SK-MEL-5 (cell line): ENCODE data around the gene CD109. TPM values are rescaled to one million over a fixed set of nuclear protein-coding genes. Genes with fewer than 3 reads are reported as not detected.
A peak's percentile ranks its signal among the peaks of the same experiment; 100 is the strongest.
"Not testable (repeated sequence)": the region's sequence is repeated elsewhere in the genome, so short reads cannot be mapped to it uniquely, and the experiment has no call there.

ENCODE experiments used
- DNase-seq: peaks from one replicate; pipeline ENCODE4 v3.0.0-alpha.2; 2016; ENCODE audit warnings: low read depth, low spot score
- in situ Hi-C: cut with HindIII; loops from 2 replicates; pipeline ENCODE4 v1.10.0; 2016; ENCODE audit warnings: low sequenced_read_pairs, high pct_unique_total_duplicates, low pct_unique_long_range_greater_than_20kb
- total RNA-seq: library from RNA; depleted of rRNA; stranded (reverse); fragments of >200 nt; shearing (Covaris generic); gene quantifications from 2 replicates; pipeline ENCODE4 v1.2.3, GENCODE V29; 2014

Gene CD109
- total RNA-seq, 1 experiment from 2014 or later: 53.1 TPM

- no peak for DNase-seq
- in situ Hi-C loops: no loop called here
These were observed 16.7 kb downstream of the CD109 start for GRCh38 chr6:73712535-73713173.

DNA sequence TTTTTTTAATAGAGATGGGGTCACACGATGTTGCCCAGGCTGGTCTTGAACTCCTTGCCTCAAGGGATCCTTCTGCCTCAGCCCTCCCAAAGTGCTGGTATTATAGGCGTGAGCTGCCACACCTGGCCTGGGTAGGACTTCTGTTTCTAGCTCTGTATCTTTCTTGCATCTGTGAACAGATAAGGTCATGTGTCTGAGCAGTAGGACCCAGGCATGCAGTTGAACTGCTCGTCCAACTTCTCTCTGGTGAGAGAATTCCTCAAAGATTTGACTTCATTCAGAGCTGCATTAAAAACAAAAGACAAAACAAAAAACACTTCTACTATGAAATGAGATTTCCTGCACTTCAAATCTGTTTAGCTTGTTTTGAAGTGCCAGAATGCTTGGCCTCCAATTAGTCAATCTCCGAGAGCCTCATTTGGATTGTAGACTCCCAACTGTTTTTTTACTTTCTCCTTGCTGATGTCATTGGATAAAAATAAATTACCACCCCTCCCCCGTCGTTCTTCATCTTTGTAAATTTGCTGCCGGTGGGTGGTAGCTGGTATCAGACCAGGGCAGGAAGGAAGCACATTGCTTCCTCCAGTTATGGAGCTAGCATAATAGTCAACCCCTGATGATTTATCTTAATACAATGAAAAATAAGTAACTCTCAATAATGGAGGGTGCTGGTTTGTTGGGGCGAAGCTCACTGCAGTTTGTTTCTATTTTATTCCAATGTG, 17.6 kb downstream of the CD109 start:
- DNase-seq: no peak
- in situ Hi-C loops: no loop called here

- in situ Hi-C loops, DNase-seq: not testable (repeated sequence)
These were observed 19.1 kb downstream of the CD109 start for GRCh38 chr6:73715111-73715508.

- in situ Hi-C loops: no loop called here
- DNase-seq: no peak
These were observed 23.0 kb downstream of the CD109 start for GRCh38 chr6:73719046-73719445.

DNA sequence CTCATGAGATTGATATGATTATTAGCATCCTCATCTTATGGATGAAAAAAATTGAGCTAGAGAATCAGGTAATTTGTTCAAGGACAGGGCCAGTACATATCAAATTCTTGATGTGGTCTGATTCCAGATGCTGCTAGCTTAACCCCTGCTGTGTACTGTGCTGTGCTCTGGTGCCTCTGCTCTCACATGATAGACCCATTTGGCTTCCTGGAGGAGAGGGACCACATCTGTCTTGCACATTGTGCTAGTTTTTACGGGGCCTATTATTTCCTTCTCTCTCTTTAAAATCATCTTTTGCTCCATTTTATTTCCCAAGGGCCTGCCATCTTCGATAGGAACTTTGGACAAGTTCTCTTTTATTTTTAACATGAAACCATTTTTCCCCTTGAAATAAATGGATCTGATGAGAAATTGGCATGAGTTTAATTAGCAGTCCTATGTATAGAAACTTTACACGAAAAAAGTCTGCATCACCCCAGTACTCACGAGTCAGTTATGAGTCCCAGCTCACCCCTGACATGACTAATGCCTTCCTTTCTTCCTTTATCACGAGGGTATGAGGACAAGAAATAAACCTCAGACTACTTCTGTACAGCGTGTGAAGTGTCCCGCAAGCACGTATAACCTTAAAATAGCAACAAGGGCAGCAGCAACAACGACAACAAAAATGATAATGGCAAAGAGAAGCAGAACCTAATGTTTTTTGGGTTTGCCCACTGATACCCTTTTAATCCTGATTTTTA, 26.5 kb downstream of the CD109 start:
- DNase-seq: peak; percentile 81
- in situ Hi-C loops: no loop called here

GRCh38 chr6:73723480-73723879, 27.5 kb downstream of the CD109 start:
- in situ Hi-C loops, DNase-seq: not testable (repeated sequence)

GRCh38 chr6:73724389-73724788, 28.4 kb downstream of the CD109 start:
- in situ Hi-C loops: no loop called here
- DNase-seq: no peak

GRCh38 chr6:73725192-73725591, 29.2 kb downstream of the CD109 start:
- peak; percentile 61 for DNase-seq

GRCh38 chr6:73727114-73727513, 31.1 kb downstream of the CD109 start:
- in situ Hi-C loops: no loop called here
- no peak for DNase-seq

More at GRCh38 chr6:73725192-73725591, 29.2 kb downstream of the CD109 start:
- in situ Hi-C loops: not testable (repeated sequence)

GRCh38 chr6:73728548-73729205, 32.7 kb downstream of the CD109 start:
- in situ Hi-C loops: no loop called here
- peak; percentile 62 for DNase-seq

GRCh38 chr6:73731285-73731684, 35.3 kb downstream of the CD109 start:
- no peak for DNase-seq
- in situ Hi-C loops: no loop called here

DNA sequence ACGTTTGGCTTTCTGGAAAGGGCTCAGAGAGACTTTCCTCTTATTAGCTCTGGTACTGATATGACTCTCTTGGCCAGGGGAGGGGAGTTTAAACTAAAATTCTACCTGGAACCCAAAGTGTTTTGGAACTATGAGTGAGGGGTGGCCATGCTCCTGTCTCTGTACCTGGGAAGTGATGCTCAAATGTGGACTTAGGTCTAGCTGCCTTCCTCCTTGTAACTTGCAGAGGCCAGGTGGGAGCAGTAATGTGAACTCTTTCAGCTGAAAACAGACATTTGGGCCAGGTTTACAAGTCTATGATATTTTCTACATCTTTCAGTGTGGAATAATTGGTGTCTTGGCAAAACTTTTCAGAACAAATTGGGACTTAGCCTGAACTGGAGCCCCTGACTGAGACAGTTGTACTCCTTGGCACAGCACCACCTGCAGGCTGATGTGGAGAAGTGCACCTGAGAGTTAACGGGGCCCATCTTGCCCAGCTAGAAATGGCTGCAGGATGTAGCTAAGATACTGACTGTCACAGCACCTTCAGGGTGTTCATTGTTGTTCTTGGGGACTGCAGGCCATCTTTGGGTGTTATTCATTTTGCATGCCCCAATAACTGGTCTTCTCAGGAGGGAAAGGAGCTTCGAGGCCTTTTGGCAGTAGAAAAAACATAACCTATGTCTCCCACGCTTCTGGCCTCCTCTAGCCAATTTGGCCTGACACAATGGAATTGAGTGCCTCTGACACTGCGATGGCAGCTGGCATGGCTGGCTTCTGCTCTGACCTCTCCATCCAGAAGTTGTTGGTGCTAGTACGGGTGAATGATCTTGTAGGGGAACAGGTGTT, 37.1 kb downstream of the CD109 start:
- in situ Hi-C loops: no loop called here
- DNase-seq: peak; percentile 79

GRCh38 chr6:73733791-73734190, 37.8 kb downstream of the CD109 start:
- no peak for DNase-seq
- in situ Hi-C loops: no loop called here

- in situ Hi-C loops: no loop called here
These were observed 38.9 kb downstream of the CD109 start for GRCh38 chr6:73734832-73735453.

GRCh38 chr6:73738367-73739028, 42.5 kb downstream of the CD109 start:
- in situ Hi-C loops: no loop called here
- no peak for DNase-seq

More at GRCh38 chr6:73734832-73735453, 38.9 kb downstream of the CD109 start:
- DNase-seq: no peak

DNA sequence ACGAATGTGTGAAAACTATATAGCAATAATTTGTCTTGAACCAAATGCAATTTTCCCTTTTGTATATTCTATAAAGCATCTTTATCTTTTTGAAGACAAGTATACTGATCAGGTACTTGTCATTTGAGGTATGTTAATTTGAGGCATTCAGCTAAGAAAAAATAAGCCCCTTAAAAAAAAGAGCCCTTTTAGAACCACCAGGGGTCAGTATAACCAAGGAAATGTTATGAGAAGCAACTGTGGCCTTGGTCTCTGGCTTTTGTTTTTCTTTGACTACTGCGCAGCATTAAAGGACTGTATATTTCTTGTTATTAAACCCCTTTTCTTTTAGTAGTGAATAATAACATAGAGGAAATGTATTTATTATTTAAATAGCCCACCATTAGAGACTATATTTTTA, 43.1 kb downstream of the CD109 start:
- in situ Hi-C loops: no loop called here
- peak; percentile 73 for DNase-seq
